ENCODE results near the gene METAP2. TPM values are rescaled to one million over a fixed set of nuclear protein-coding genes. Genes with fewer than 3 reads are reported as not detected.

The METAP2 gene
- total RNA-seq, 1 donor from 2014 or later, result 90.6 TPM

GRCh38 chr12:95492462-95492861, 18.5 kb downstream of the METAP2 start:
- no peaks in the 10 kb centered on the region for H3K27me3 Mint-ChIP-seq
- peaks cover 9% of the 10 kb centered on the region for H3K4me1 Mint-ChIP-seq (ENCODE audit: low read depth)
- no peak for TF ChIP-seq CTCF (IDR thresholded peaks at IDR 0.05; ENCODE audit: unreplicated experiment)
- H3K27ac Mint-ChIP-seq, result no peak overlapping the region
- no peak for DNase-seq (ENCODE audit: low spot score, unreplicated experiment)
- H3K36me3 Mint-ChIP-seq (ENCODE audit: insufficient read depth), result peaks cover 28% of the 10 kb centered on the region
- H3K9me3 Mint-ChIP-seq (ENCODE audit: low read depth), result no peaks in the 10 kb centered on the region
- H3K4me3 Mint-ChIP-seq (ENCODE audit: low read depth), result no peak overlapping the region

DNA sequence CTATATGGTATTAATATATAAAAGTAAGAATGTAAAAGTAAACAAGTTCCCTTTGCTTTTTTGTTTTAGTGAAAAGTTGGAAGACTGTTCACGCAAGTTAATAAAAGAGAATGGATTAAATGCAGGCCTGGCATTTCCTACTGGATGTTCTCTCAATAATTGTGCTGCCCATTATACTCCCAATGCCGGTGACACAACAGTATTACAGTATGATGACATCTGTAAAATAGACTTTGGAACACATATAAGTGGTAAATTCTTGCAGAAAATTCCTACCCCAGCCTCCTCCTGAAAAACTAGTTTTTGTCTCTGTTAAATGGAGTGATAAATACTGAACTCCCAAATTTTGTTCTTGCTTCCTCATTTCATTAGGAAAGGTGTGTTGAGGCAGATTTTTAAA, 20.9 kb downstream of the METAP2 start:
- no peak for TF ChIP-seq CTCF (IDR thresholded peaks at IDR 0.05; ENCODE audit: unreplicated experiment)
- Mint-ChIP-seq H3K9me3 (ENCODE audit: low read depth) (peaks cover 5% of the 10 kb centered on the region), H3K4me1 (ENCODE audit: low read depth) (peaks cover 9% of the 10 kb centered on the region)

GRCh38 chr12:95495433-95495832, 21.5 kb downstream of the METAP2 start:
- Mint-ChIP-seq H3K36me3 (ENCODE audit: insufficient read depth) (peaks cover 47% of the 10 kb centered on the region), H3K27ac (peak overlapping the region; percentile 4), H3K4me1 (ENCODE audit: low read depth) (peaks cover 9% of the 10 kb centered on the region), H3K9me3 (ENCODE audit: low read depth) (peaks cover 5% of the 10 kb centered on the region), H3K27me3 (no peaks in the 10 kb centered on the region), H3K4me3 (ENCODE audit: low read depth) (no peak overlapping the region)
- DNase-seq (ENCODE audit: low spot score, unreplicated experiment), result no peak
- TF ChIP-seq CTCF (IDR thresholded peaks at IDR 0.05; ENCODE audit: unreplicated experiment), result no peak

More for the DNA sequence above, 20.9 kb downstream of the METAP2 start:
- Mint-ChIP-seq H3K36me3 (ENCODE audit: insufficient read depth) (peaks cover 42% of the 10 kb centered on the region), H3K4me3 (ENCODE audit: low read depth) (no peak overlapping the region), H3K27me3 (no peaks in the 10 kb centered on the region), H3K27ac (no peak overlapping the region)
- no peak for DNase-seq (ENCODE audit: low spot score, unreplicated experiment)

DNA sequence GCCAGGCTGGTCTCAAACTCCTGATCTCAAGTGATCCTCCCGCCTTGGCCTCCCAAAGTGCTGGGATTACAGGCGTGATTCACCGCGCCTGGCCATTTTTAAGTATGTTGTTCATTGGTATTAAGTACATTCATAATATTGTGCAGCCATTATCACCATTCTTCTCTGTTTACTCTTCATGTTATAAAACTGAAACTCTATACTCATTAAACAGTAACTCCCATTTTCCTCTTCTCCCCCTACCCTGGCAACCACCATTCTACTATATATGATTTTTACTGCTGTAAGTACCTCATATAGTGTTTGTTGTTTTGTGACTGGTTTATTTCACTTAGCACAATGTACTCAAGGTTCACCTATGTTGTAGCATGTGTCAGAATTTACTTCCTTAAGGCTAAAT, 23.1 kb downstream of the METAP2 start:
- Mint-ChIP-seq H3K36me3 (ENCODE audit: insufficient read depth) (peaks cover 44% of the 10 kb centered on the region), H3K27ac (no peak overlapping the region), H3K9me3 (ENCODE audit: low read depth) (peaks cover 5% of the 10 kb centered on the region), H3K27me3 (no peaks in the 10 kb centered on the region), H3K4me3 (ENCODE audit: low read depth) (no peak overlapping the region), H3K4me1 (ENCODE audit: low read depth) (peaks cover 3% of the 10 kb centered on the region)
- DNase-seq (ENCODE audit: low spot score, unreplicated experiment), result no peak
- no peak for TF ChIP-seq CTCF (IDR thresholded peaks at IDR 0.05; ENCODE audit: unreplicated experiment)

DNA sequence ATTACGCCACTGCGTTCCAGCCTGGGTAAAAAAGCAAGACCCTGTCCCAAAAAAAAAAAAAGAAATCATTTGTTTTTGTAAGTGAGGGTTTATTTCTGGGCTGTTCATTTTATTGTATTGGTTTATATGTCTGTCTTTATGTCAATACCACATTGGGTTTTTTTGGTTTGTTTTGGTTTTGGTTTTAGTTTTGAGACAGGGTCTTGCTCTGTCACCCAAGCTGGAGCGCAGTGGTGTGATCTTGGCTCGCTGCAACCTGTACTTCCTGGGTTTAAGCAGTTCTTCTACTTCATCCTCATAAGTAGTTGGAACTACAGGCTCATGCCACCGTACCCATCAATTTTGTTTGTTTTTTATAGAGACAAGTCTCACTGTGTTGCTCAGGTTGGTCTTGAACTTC, 25.0 kb downstream of the METAP2 start:
- Mint-ChIP-seq H3K4me3 (ENCODE audit: low read depth) (no peak overlapping the region), H3K4me1 (ENCODE audit: low read depth) (peaks cover 3% of the 10 kb centered on the region), H3K27ac (no peak overlapping the region), H3K36me3 (ENCODE audit: insufficient read depth) (peaks cover 49% of the 10 kb centered on the region), H3K9me3 (ENCODE audit: low read depth) (peaks cover 5% of the 10 kb centered on the region), H3K27me3 (no peaks in the 10 kb centered on the region)
- no peak for DNase-seq (ENCODE audit: low spot score, unreplicated experiment)
- no peak for TF ChIP-seq CTCF (IDR thresholded peaks at IDR 0.05; ENCODE audit: unreplicated experiment)

Data from progenitor cell of endocrine pancreas (in vitro differentiated cells).